Fibroblast of mammary gland (primary cell): Measurements from ENCODE around the gene ZNF599.

Source experiments
- DNase-seq: peaks from one replicate; pipeline ENCODE4 v3.0.0-alpha.2; 2010; ENCODE audit warnings: low read depth
- H3K4me3 ChIP-seq: 2 replicates; pipeline ENCODE4 v1.5.1; 2011; ENCODE audit warnings: low read depth, mild to moderate bottlenecking, low read length, moderate library complexity; ENCODE audit not compliant: control insufficient read depth
- CTCF ChIP-seq: conservative IDR thresholded peaks from 2 replicates; pipeline ENCODE4 v1.5.1; 2011; ENCODE audit warnings: low read depth, low read length, inconsistent platforms; ENCODE audit not compliant: control insufficient read depth, insufficient read depth

The ZNF599 gene

GRCh38 chr19:34711890-34712289 is 61.1 kb downstream of the ZNF599 start:
- no peak for TF ChIP-seq CTCF
- DNase-seq: no peak
- no peak overlapping the region for H3K4me3 ChIP-seq
